DOHH2 (cell line): Measurements from ENCODE around the gene SLC39A2.

Source experiments
- CTCF ChIP-seq: fragments of 200-600 bp; sonication (generic); IDR thresholded peaks from one replicate; pipeline ENCODE4 v1.5.1; 2014; ENCODE audit warnings: antibody characterized with exemption, mild to moderate bottlenecking, low read depth, low read length; ENCODE audit not compliant: poor library complexity, severe bottlenecking
- EZH2phosphoT487 ChIP-seq: fragments of 200-600 bp; sonication (generic); IDR thresholded peaks from 2 replicates; pipeline ENCODE4 v1.6.1; 2017; ENCODE audit warnings: borderline replicate concordance, mild to moderate bottlenecking, antibody characterized with exemption, low read length, moderate library complexity, mixed read lengths

DNA sequence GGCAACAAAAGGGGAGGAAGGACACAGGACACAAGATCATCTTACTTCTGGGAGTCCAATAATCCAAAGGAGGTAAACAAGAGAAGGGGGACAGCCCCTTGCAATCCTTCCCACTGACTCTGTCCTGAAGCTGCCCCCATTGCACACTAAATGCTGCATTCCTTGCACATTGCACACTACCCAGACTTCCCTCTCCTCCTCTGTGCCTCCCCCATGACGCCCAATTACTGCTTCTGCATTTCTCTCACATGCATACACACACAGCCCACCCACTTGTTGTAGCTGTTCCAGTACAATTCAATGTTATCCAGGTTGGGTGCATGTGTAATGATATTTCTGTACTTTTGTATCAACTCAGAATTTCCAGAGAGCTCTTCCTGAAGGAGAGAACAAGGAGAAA is 20.3 kb downstream of the SLC39A2 start:
- TF ChIP-seq CTCF (no peak), EZH2phosphoT487 (no peak)
